Measurements from ENCODE around the gene PRPH.

Gene PRPH

GRCh38 chr12:49272790-49273725, 21.9 kb upstream of the PRPH start:
- Histone ChIP-seq H3K27ac (ENCODE audit: low read length) (no peak overlapping the region), H3K9me2 (replicated peaks; ENCODE audit: insufficient read depth, low read length) (no peaks in the 10 kb centered on the region), H3K79me2 (ENCODE audit: low read length) (peaks cover 16% of the 10 kb centered on the region), H2AFZ (ENCODE audit: low read length) (no peak overlapping the region), H3F3A (ENCODE audit: insufficient read depth, low read length) (peaks cover 24% of the 10 kb centered on the region), H3K9ac (ENCODE audit: low read length) (no peak overlapping the region), H3K4me1 (ENCODE audit: low read length) (no peaks in the 10 kb centered on the region), H4K20me1 (ENCODE audit: insufficient read depth, low read length) (peaks cover 7% of the 10 kb centered on the region; the same call in 1 of the 2 replicates), H3K4me3 (ENCODE audit: low read length) (no peak overlapping the region), H3K9me3 (replicated peaks; ENCODE audit: insufficient read depth, low read length) (no peaks in the 10 kb centered on the region), H3K27me3 (replicated peaks; ENCODE audit: insufficient read depth, low read length) (no peaks in the 10 kb centered on the region), H3K36me3 (replicated peaks; ENCODE audit: insufficient read depth, low read length) (peaks cover 13% of the 10 kb centered on the region), H3K4me2 (ENCODE audit: low read depth, low read length) (no peak overlapping the region)
- no peak for TF ChIP-seq CTCF (IDR thresholded peaks at IDR 0.05; ENCODE audit: low read length)
- TF ChIP-seq EZH2phosphoT487 (IDR thresholded peaks at IDR 0.05; ENCODE audit: low read length), result no peak
- TF ChIP-seq EZH2 (optimal IDR thresholded peaks at IDR 0.05; ENCODE audit: low read depth, low read length), result no peak
- no peak for DNase-seq

- no peak overlapping the region for H3K4me2 ChIP-seq (ENCODE audit: low read depth, low read length)
- H3K27me3 ChIP-seq (replicated peaks; ENCODE audit: insufficient read depth, low read length), result no peaks in the 10 kb centered on the region
- H3K9ac ChIP-seq (ENCODE audit: low read length), result no peak overlapping the region
- DNase-seq, result no peak
- H3K27ac ChIP-seq (ENCODE audit: low read length), result no peak overlapping the region
- no peak overlapping the region for H3K4me3 ChIP-seq (ENCODE audit: low read length)
- H3K9me3 ChIP-seq (replicated peaks; ENCODE audit: insufficient read depth, low read length), result no peaks in the 10 kb centered on the region
- peaks cover 8% of the 10 kb centered on the region for H3K79me2 ChIP-seq (ENCODE audit: low read length)
- peaks cover 19% of the 10 kb centered on the region for H3F3A ChIP-seq (ENCODE audit: insufficient read depth, low read length)
- H3K36me3 ChIP-seq (replicated peaks; ENCODE audit: insufficient read depth, low read length), result peaks cover 13% of the 10 kb centered on the region
- no peak overlapping the region for H2AFZ ChIP-seq (ENCODE audit: low read length)
- peaks cover 2% of the 10 kb centered on the region; the same call in 1 of the 2 replicates for H4K20me1 ChIP-seq (ENCODE audit: insufficient read depth, low read length)
- no peaks in the 10 kb centered on the region for H3K9me2 ChIP-seq (replicated peaks; ENCODE audit: insufficient read depth, low read length)
- no peaks in the 10 kb centered on the region for H3K4me1 ChIP-seq (ENCODE audit: low read length)
- TF ChIP-seq EZH2 (optimal IDR thresholded peaks at IDR 0.05; ENCODE audit: low read depth, low read length) (no peak), CTCF (IDR thresholded peaks at IDR 0.05; ENCODE audit: low read length) (no peak), EZH2phosphoT487 (IDR thresholded peaks at IDR 0.05; ENCODE audit: low read length) (no peak)
These were observed 21.1 kb upstream of the PRPH start for GRCh38 chr12:49273726-49274395.

- no peak overlapping the region for H3K4me3 ChIP-seq (ENCODE audit: low read length)
- H3K9me2 ChIP-seq (replicated peaks; ENCODE audit: insufficient read depth, low read length), result no peaks in the 10 kb centered on the region
- TF ChIP-seq EZH2phosphoT487 (IDR thresholded peaks at IDR 0.05; ENCODE audit: low read length), result no peak
- no peak for TF ChIP-seq EZH2 (optimal IDR thresholded peaks at IDR 0.05; ENCODE audit: low read depth, low read length)
- no peak for TF ChIP-seq CTCF (IDR thresholded peaks at IDR 0.05; ENCODE audit: low read length)
- H4K20me1 ChIP-seq (ENCODE audit: insufficient read depth, low read length), result no peaks in the 10 kb centered on the region
- H3K9me3 ChIP-seq (replicated peaks; ENCODE audit: insufficient read depth, low read length), result no peaks in the 10 kb centered on the region
- peaks cover 13% of the 10 kb centered on the region for H3K36me3 ChIP-seq (replicated peaks; ENCODE audit: insufficient read depth, low read length)
- H2AFZ ChIP-seq (ENCODE audit: low read length), result no peak overlapping the region
- H3F3A ChIP-seq (ENCODE audit: insufficient read depth, low read length), result peaks cover 18% of the 10 kb centered on the region
- no peak for DNase-seq
- no peak overlapping the region for H3K9ac ChIP-seq (ENCODE audit: low read length)
- H3K79me2 ChIP-seq (ENCODE audit: low read length), result peaks cover 5% of the 10 kb centered on the region
- H3K27me3 ChIP-seq (replicated peaks; ENCODE audit: insufficient read depth, low read length), result no peaks in the 10 kb centered on the region
- H3K4me2 ChIP-seq (ENCODE audit: low read depth, low read length), result no peak overlapping the region
- no peaks in the 10 kb centered on the region for H3K4me1 ChIP-seq (ENCODE audit: low read length)
- no peak overlapping the region for H3K27ac ChIP-seq (ENCODE audit: low read length)
These were observed 20.4 kb upstream of the PRPH start for GRCh38 chr12:49274396-49275069.

Measured in MM.1S (cell line).